ENCODE measurements around the gene VLDLR.

DNA sequence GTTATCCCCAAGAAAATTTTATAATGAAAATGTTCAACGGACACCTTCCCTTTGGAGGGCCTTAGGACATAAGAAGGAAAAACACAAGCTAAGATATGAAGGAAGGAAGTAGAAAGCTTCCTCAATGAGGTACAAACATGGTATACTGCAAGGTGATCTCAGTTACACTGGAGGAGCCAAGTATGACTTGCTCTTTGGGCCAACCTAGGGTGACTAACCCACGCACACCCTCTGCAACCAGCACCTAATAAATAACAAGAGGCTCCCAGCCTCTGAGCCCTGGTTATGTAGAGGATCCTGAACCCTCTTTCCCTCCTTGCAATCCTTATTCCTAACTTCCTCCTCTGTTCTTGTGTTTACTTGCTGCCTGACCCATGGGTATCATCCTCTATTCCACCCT, 57.4 kb downstream of the VLDLR start:
- TF ChIP-seq, protein P1, sequence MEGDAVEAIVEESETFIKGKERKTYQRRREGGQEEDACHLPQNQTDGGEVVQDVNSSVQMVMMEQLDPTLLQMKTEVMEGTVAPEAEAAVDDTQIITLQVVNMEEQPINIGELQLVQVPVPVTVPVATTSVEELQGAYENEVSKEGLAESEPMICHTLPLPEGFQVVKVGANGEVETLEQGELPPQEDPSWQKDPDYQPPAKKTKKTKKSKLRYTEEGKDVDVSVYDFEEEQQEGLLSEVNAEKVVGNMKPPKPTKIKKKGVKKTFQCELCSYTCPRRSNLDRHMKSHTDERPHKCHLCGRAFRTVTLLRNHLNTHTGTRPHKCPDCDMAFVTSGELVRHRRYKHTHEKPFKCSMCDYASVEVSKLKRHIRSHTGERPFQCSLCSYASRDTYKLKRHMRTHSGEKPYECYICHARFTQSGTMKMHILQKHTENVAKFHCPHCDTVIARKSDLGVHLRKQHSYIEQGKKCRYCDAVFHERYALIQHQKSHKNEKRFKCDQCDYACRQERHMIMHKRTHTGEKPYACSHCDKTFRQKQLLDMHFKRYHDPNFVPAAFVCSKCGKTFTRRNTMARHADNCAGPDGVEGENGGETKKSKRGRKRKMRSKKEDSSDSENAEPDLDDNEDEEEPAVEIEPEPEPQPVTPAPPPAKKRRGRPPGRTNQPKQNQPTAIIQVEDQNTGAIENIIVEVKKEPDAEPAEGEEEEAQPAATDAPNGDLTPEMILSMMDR (IDR thresholded peaks at IDR 0.05): no peak
- TF ChIP-seq POLR2A (IDR thresholded peaks at IDR 0.05): no peak

Data from esophagus squamous epithelium (tissue), 4 donors.